GM23338 (cell line): ENCODE results near the gene MATCAP1. TPM values are rescaled to one million over a fixed set of nuclear protein-coding genes. Genes with fewer than 3 reads are reported as not detected.

Experiments
- ATAC-seq: fragments of 200-7000 bp; cut with Tn5 transposase; 3 replicates; pipeline ENCODE4 v1.9.1; 2020
- DNase-seq: peaks from one replicate; pipeline ENCODE4 v3.0.0-alpha.2; 2015; ENCODE audit warnings: low spot score
- H2AFZ ChIP-seq: fragments of 200-600 bp; sonication (generic); 2 replicates; pipeline ENCODE4 v1.8.0; 2016; ENCODE audit warnings: antibody characterized with exemption, mild to moderate bottlenecking, moderate library complexity
- H3F3A ChIP-seq: fragments of 200-600 bp; sonication (generic); replicated peaks from 2 replicates; pipeline ENCODE4 v1.8.0; 2017; ENCODE audit warnings: antibody characterized with exemption, mixed run types, low read depth
- H3K27ac ChIP-seq: fragments of 200-600 bp; sonication (generic); 2 replicates; pipeline ENCODE4 v1.6.1; 2016; ENCODE audit warnings: low read depth
- H3K27me3 ChIP-seq: fragments of 200-600 bp; sonication (generic); 2 replicates; pipeline ENCODE4 v1.8.0; 2016; ENCODE audit warnings: mild to moderate bottlenecking, mixed run types, moderate library complexity; ENCODE audit not compliant: insufficient read depth
- H3K36me3 ChIP-seq: fragments of 200-600 bp; sonication (generic); 2 replicates; pipeline ENCODE4 v1.8.0; 2016; ENCODE audit warnings: mild to moderate bottlenecking; ENCODE audit not compliant: insufficient read depth
- H3K4me1 ChIP-seq: fragments of 200-600 bp; sonication (generic); 2 replicates; pipeline ENCODE4 v1.8.0; 2016; ENCODE audit warnings: mild to moderate bottlenecking, moderate library complexity; ENCODE audit not compliant: insufficient read depth
- H3K4me2 ChIP-seq: fragments of 200-600 bp; sonication (generic); 2 replicates; pipeline ENCODE4 v1.7.1; 2017; ENCODE audit warnings: mixed run types
- H3K4me3 ChIP-seq: fragments of 200-600 bp; sonication (generic); 2 replicates; pipeline ENCODE4 v1.6.1; 2016; ENCODE audit warnings: mixed run types
- H3K79me2 ChIP-seq: fragments of 200-600 bp; sonication (generic); replicated peaks from 2 replicates; pipeline ENCODE4 v1.8.0; 2017; ENCODE audit warnings: mild to moderate bottlenecking; ENCODE audit not compliant: insufficient read depth
- H3K9me2 ChIP-seq: fragments of 200-600 bp; sonication (generic); 2 replicates; pipeline ENCODE4 v1.8.0; 2017; ENCODE audit not compliant: insufficient read depth
- H4K20me1 ChIP-seq: fragments of 200-600 bp; sonication (generic); replicated peaks from 2 replicates; pipeline ENCODE4 v1.8.0; 2017; ENCODE audit warnings: mild to moderate bottlenecking; ENCODE audit not compliant: insufficient read depth
- H3K27ac Mint-ChIP-seq: 2 replicates; pipeline ENCODE4 v1.8.0; 2020; ENCODE audit warnings: inconsistent platforms, mild to moderate bottlenecking, moderate library complexity, mixed read lengths
- H3K27me3 Mint-ChIP-seq: 3 replicates; pipeline ENCODE4 v1.8.0; 2022; ENCODE audit warnings: low read depth, mild to moderate bottlenecking, moderate library complexity, mixed read lengths, inconsistent platforms; ENCODE audit not compliant: insufficient read depth, poor library complexity
- H3K36me3 Mint-ChIP-seq: 3 replicates; pipeline ENCODE4 v1.8.0; 2021; ENCODE audit warnings: low read depth, mild to moderate bottlenecking, inconsistent platforms, moderate library complexity, mixed read lengths
- H3K4me1 Mint-ChIP-seq: 3 replicates; pipeline ENCODE4 v1.8.0; 2020; ENCODE audit warnings: mild to moderate bottlenecking, inconsistent platforms, mixed read lengths
- H3K4me3 Mint-ChIP-seq: 3 replicates; pipeline ENCODE4 v1.8.0; 2021; ENCODE audit warnings: moderate library complexity, mild to moderate bottlenecking, inconsistent platforms, mixed read lengths
- H3K9me3 Mint-ChIP-seq: 3 replicates; pipeline ENCODE4 v1.8.0; 2020; ENCODE audit warnings: moderate library complexity, mild to moderate bottlenecking, inconsistent platforms, mixed read lengths
- CREB1 ChIP-seq: fragments of 250-450 bp; sonication (Bioruptor Pico); IDR thresholded peaks from 2 replicates; pipeline ENCODE4 v1.5.0; 2020; ENCODE audit warnings: low read depth, mild to moderate bottlenecking, moderate library complexity
- EZH2 ChIP-seq: fragments of 200-600 bp; sonication (generic); IDR thresholded peaks from one replicate; pipeline ENCODE4 v1.8.0; 2017; ENCODE audit warnings: antibody characterized with exemption, mild to moderate bottlenecking, low read depth; ENCODE audit not compliant: unreplicated experiment
- EZH2phosphoT487 ChIP-seq: fragments of 200-600 bp; sonication (generic); IDR thresholded peaks from one replicate; pipeline ENCODE4 v1.8.1; 2018; ENCODE audit warnings: antibody characterized with exemption; ENCODE audit not compliant: unreplicated experiment
- JUNB ChIP-seq: IDR thresholded peaks from one replicate; pipeline ENCODE4 v1.6.1; 2016; ENCODE audit warnings: antibody characterized with exemption; ENCODE audit not compliant: unreplicated experiment
- NANOG ChIP-seq: IDR thresholded peaks from 2 replicates; pipeline ENCODE4 v1.6.1; 2016; ENCODE audit warnings: antibody characterized with exemption, borderline replicate concordance
- POLR2AphosphoS5 ChIP-seq: IDR thresholded peaks from 2 replicates; pipeline ENCODE4 v1.6.1; 2016; ENCODE audit warnings: antibody characterized with exemption, low read depth
- STAT1 ChIP-seq: IDR thresholded peaks from one replicate; pipeline ENCODE4 v1.6.1; 2016; ENCODE audit warnings: antibody characterized with exemption; ENCODE audit not compliant: unreplicated experiment
- ZNF114 ChIP-seq: fragments of 250-450 bp; sonication (Bioruptor Pico); IDR thresholded peaks from 2 replicates; pipeline ENCODE4 v1.5.0; 2020; ENCODE audit warnings: mild to moderate bottlenecking, moderate library complexity
- ZNF331 ChIP-seq: fragments of 250-450 bp; sonication (Bioruptor Pico); IDR thresholded peaks from 2 replicates; pipeline ENCODE4 v1.5.0; 2020; ENCODE audit warnings: low read depth, mild to moderate bottlenecking, moderate library complexity
- polyA plus RNA-seq: library from polyadenylated mRNA; unstranded; fragments of >200 nt; fragmentation: Nextera tagmentation; extraction: Ambion mirVana; gene quantifications from 2 replicates; pipeline ENCODE4 v1.2.1, GENCODE V29; 2016
- total RNA-seq: library from RNA; depleted of rRNA; stranded (reverse); fragments of >200 nt; shearing (Covaris generic); gene quantifications from 2 replicates; pipeline ENCODE4 v1.2.3, GENCODE V29; 2014
- TF ChIP-seq, protein P1 (sequence below): IDR thresholded peaks from 2 replicates; pipeline ENCODE4 v1.6.1; 2016; ENCODE audit warnings: antibody characterized with exemption
- TF ChIP-seq, protein P2 (sequence below): fragments of 250-450 bp; sonication (Bioruptor Pico); IDR thresholded peaks from 2 replicates; pipeline ENCODE4 v1.5.0; 2020; ENCODE audit warnings: mild to moderate bottlenecking, moderate library complexity
- TF ChIP-seq, protein P3 (sequence below), 2 experiments: fragments of 200-600 bp in 1 of 2; sonication (generic) in 1 of 2; conservative IDR thresholded peaks; 2 replicates each; pipeline versions ENCODE4 v1.5.1 to v1.6.1; 2016 to 2017; ENCODE audit warnings: antibody characterized with exemption in 2 of 2, low read depth in 2 of 2, mild to moderate bottlenecking in 2 of 2, moderate library complexity in 1 of 2
- TF ChIP-seq, protein P4 (sequence below): IDR thresholded peaks from one replicate; pipeline ENCODE4 v1.6.1; 2018; ENCODE audit warnings: antibody characterized with exemption; ENCODE audit not compliant: unreplicated experiment

MATCAP1 gene
- total and polyA plus RNA-seq, 2 experiments from 2014 or later: 9.5 to 22.7 TPM

DNA sequence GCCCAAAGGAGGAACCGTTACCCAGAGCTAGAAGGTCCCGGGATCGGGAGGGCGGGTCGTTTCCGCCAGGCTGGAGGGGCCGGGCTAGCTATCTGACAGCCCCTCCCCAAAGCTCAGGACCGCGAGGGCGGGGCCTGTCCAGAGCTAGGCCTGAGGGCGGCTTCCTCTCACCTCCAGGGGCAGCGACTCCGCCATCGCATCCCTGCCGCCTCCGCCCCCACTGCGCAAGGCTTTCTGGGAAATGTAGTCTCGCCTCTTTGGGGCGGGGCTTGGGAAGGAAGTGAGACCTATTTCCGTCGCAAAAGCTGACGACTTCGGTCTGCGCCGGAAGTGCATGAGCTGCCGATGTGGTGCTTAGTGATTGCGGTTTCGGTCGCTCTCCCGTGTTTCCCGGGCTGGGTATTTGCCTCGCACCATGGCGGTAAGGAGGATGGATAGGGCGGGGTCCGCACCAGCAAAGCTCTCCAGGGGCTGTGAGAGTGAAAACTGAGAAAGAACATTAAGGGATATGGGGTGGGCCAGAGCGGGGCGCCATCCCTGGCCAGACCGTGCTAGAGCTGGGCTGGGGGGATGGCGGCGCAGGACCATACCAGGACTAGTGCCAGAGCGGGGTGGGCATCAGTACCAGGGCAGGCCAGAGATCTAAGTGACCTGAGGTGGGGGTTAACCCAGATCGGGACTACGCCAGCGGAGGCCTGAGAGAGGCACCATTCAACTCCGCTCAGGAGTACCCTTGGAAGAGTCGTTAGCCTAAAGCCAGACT, 43.2 kb upstream of the MATCAP1 start, which contains the start of gene TMEM208:
TMEM208 (plus strand) TSS at position 327 of the 763 bp plus-strand sequence; CDS start at position 416, 89 bp downstream.
- Histone ChIP-seq H3K4me3 (peak within 1 kb of the TSS; percentile 86), H3K9me2 (no peaks in the 10 kb centered on the region), H3K4me1 (peaks cover 3% of the 10 kb centered on the region; the same call in 1 of the 2 replicates), H3K36me3 (peaks cover 9% of the 10 kb centered on the region; the same call in 1 of the 2 replicates), H3K27ac (peak within 1 kb of the TSS; percentile 81; the same call in 1 of the 2 replicates), H4K20me1 (peaks cover 5% of the 10 kb centered on the region; the same call in 1 of the 2 replicates), H3K27me3 (no peaks in the 10 kb centered on the region), H3K79me2 (peaks cover 11% of the 10 kb centered on the region), H2AFZ (peak within 1 kb of the TSS; percentile 70), H3K4me2 (peak within 1 kb of the TSS; percentile 93), H3F3A (no peaks in the 10 kb centered on the region)
- ATAC-seq (peak; percentile 98), DNase-seq (peak; percentile 100)
- TF ChIP-seq, protein P1, sequence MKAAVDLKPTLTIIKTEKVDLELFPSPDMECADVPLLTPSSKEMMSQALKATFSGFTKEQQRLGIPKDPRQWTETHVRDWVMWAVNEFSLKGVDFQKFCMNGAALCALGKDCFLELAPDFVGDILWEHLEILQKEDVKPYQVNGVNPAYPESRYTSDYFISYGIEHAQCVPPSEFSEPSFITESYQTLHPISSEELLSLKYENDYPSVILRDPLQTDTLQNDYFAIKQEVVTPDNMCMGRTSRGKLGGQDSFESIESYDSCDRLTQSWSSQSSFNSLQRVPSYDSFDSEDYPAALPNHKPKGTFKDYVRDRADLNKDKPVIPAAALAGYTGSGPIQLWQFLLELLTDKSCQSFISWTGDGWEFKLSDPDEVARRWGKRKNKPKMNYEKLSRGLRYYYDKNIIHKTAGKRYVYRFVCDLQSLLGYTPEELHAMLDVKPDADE: peak; percentile 99
- TF ChIP-seq CREB1 (CRISPR knock-in tag) (peak; percentile 99), ZNF114 (no peak), EZH2 (no peak), POLR2AphosphoS5 (peak; percentile 84), EZH2phosphoT487 (no peak), ZNF331 (no peak), STAT1 (no peak), NANOG (0 out of 2 replicates have a peak, but pooled peaks have one; percentile 5), JUNB (no peak)
- TF ChIP-seq, protein P2, sequence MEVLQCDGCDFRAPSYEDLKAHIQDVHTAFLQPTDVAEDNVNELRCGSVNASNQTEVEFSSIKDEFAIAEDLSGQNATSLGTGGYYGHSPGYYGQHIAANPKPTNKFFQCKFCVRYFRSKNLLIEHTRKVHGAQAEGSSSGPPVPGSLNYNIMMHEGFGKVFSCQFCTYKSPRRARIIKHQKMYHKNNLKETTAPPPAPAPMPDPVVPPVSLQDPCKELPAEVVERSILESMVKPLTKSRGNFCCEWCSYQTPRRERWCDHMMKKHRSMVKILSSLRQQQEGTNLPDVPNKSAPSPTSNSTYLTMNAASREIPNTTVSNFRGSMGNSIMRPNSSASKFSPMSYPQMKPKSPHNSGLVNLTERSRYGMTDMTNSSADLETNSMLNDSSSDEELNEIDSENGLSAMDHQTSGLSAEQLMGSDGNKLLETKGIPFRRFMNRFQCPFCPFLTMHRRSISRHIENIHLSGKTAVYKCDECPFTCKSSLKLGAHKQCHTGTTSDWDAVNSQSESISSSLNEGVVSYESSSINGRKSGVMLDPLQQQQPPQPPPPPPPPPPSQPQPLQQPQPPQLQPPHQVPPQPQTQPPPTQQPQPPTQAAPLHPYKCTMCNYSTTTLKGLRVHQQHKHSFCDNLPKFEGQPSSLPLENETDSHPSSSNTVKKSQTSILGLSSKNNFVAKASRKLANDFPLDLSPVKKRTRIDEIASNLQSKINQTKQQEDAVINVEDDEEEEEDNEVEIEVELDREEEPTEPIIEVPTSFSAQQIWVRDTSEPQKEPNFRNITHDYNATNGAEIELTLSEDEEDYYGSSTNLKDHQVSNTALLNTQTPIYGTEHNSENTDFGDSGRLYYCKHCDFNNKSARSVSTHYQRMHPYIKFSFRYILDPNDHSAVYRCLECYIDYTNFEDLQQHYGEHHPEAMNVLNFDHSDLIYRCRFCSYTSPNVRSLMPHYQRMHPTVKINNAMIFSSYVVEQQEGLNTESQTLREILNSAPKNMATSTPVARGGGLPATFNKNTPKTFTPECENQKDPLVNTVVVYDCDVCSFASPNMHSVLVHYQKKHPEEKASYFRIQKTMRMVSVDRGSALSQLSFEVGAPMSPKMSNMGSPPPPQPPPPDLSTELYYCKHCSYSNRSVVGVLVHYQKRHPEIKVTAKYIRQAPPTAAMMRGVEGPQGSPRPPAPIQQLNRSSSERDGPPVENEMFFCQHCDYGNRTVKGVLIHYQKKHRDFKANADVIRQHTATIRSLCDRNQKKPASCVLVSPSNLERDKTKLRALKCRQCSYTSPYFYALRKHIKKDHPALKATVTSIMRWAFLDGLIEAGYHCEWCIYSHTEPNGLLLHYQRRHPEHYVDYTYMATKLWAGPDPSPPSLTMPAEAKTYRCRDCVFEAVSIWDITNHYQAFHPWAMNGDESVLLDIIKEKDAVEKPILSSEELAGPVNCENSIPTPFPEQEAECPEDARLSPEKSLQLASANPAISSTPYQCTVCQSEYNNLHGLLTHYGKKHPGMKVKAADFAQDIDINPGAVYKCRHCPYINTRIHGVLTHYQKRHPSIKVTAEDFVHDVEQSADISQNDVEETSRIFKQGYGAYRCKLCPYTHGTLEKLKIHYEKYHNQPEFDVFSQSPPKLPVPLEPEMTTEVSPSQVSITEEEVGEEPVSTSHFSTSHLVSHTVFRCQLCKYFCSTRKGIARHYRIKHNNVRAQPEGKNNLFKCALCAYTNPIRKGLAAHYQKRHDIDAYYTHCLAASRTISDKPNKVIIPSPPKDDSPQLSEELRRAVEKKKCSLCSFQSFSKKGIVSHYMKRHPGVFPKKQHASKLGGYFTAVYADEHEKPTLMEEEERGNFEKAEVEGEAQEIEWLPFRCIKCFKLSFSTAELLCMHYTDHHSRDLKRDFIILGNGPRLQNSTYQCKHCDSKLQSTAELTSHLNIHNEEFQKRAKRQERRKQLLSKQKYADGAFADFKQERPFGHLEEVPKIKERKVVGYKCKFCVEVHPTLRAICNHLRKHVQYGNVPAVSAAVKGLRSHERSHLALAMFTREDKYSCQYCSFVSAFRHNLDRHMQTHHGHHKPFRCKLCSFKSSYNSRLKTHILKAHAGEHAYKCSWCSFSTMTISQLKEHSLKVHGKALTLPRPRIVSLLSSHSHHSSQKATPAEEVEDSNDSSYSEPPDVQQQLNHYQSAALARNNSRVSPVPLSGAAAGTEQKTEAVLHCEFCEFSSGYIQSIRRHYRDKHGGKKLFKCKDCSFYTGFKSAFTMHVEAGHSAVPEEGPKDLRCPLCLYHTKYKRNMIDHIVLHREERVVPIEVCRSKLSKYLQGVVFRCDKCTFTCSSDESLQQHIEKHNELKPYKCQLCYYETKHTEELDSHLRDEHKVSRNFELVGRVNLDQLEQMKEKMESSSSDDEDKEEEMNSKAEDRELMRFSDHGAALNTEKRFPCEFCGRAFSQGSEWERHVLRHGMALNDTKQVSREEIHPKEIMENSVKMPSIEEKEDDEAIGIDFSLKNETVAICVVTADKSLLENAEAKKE (CRISPR knock-in tag): no peak
- TF ChIP-seq, protein P3, sequence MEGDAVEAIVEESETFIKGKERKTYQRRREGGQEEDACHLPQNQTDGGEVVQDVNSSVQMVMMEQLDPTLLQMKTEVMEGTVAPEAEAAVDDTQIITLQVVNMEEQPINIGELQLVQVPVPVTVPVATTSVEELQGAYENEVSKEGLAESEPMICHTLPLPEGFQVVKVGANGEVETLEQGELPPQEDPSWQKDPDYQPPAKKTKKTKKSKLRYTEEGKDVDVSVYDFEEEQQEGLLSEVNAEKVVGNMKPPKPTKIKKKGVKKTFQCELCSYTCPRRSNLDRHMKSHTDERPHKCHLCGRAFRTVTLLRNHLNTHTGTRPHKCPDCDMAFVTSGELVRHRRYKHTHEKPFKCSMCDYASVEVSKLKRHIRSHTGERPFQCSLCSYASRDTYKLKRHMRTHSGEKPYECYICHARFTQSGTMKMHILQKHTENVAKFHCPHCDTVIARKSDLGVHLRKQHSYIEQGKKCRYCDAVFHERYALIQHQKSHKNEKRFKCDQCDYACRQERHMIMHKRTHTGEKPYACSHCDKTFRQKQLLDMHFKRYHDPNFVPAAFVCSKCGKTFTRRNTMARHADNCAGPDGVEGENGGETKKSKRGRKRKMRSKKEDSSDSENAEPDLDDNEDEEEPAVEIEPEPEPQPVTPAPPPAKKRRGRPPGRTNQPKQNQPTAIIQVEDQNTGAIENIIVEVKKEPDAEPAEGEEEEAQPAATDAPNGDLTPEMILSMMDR (conservative IDR thresholded peaks at IDR 0.05; ENCODE audit: low read depth in 2 of 2): peak; percentile 15 to 39; a peak in 2 of 4 replicates
- TF ChIP-seq, protein P4, sequence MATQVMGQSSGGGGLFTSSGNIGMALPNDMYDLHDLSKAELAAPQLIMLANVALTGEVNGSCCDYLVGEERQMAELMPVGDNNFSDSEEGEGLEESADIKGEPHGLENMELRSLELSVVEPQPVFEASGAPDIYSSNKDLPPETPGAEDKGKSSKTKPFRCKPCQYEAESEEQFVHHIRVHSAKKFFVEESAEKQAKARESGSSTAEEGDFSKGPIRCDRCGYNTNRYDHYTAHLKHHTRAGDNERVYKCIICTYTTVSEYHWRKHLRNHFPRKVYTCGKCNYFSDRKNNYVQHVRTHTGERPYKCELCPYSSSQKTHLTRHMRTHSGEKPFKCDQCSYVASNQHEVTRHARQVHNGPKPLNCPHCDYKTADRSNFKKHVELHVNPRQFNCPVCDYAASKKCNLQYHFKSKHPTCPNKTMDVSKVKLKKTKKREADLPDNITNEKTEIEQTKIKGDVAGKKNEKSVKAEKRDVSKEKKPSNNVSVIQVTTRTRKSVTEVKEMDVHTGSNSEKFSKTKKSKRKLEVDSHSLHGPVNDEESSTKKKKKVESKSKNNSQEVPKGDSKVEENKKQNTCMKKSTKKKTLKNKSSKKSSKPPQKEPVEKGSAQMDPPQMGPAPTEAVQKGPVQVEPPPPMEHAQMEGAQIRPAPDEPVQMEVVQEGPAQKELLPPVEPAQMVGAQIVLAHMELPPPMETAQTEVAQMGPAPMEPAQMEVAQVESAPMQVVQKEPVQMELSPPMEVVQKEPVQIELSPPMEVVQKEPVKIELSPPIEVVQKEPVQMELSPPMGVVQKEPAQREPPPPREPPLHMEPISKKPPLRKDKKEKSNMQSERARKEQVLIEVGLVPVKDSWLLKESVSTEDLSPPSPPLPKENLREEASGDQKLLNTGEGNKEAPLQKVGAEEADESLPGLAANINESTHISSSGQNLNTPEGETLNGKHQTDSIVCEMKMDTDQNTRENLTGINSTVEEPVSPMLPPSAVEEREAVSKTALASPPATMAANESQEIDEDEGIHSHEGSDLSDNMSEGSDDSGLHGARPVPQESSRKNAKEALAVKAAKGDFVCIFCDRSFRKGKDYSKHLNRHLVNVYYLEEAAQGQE: no peak
- Mint-ChIP-seq H3K27me3 (peaks cover 20% of the 10 kb centered on the region), H3K4me3 (peak within 1 kb of the TSS; percentile 97), H3K9me3 (no peaks in the 10 kb centered on the region), H3K4me1 (peaks cover 14% of the 10 kb centered on the region), H3K36me3 (peaks cover 45% of the 10 kb centered on the region), H3K27ac (peak within 1 kb of the TSS; percentile 95)
